Neural cell (in vitro differentiated cells): ENCODE measurements around the gene MBD4.

Experiments used
- EP300 ChIP-seq: fragments of 450-650 bp; conservative IDR thresholded peaks from 2 replicates; pipeline ENCODE4 v1.6.1; 2014; ENCODE audit warnings: antibody characterized with exemption, mild to moderate bottlenecking, moderate library complexity; ENCODE audit not compliant: poor library complexity, severe bottlenecking
- EZH2 ChIP-seq: fragments of 200-600, 300-800 bp; shearing (Covaris generic), sonication (generic); IDR thresholded peaks from 2 replicates; pipeline ENCODE4 v1.6.1; 2014; ENCODE audit warnings: antibody characterized with exemption, low read length, borderline replicate concordance, mild to moderate bottlenecking; ENCODE audit not compliant: insufficient read depth, poor library complexity, severe bottlenecking
- POLR2AphosphoS5 ChIP-seq: IDR thresholded peaks from 2 replicates; pipeline ENCODE4 v1.6.1; 2012
- TAF1 ChIP-seq: IDR thresholded peaks from 2 replicates; pipeline ENCODE4 v1.6.1; 2012; ENCODE audit warnings: low read depth
- TF ChIP-seq, protein P1 (sequence below): IDR thresholded peaks from 2 replicates; pipeline ENCODE4 v1.6.1; 2012; ENCODE audit warnings: borderline replicate concordance
- TF ChIP-seq, protein P2 (sequence below): fragments of 450-650 bp; IDR thresholded peaks from 2 replicates; pipeline ENCODE4 v1.5.1; 2014; ENCODE audit warnings: antibody characterized with exemption, mild to moderate bottlenecking, moderate library complexity; ENCODE audit not compliant: poor library complexity, severe bottlenecking

- no peak for TF ChIP-seq POLR2AphosphoS5
- TF ChIP-seq, protein P1, sequence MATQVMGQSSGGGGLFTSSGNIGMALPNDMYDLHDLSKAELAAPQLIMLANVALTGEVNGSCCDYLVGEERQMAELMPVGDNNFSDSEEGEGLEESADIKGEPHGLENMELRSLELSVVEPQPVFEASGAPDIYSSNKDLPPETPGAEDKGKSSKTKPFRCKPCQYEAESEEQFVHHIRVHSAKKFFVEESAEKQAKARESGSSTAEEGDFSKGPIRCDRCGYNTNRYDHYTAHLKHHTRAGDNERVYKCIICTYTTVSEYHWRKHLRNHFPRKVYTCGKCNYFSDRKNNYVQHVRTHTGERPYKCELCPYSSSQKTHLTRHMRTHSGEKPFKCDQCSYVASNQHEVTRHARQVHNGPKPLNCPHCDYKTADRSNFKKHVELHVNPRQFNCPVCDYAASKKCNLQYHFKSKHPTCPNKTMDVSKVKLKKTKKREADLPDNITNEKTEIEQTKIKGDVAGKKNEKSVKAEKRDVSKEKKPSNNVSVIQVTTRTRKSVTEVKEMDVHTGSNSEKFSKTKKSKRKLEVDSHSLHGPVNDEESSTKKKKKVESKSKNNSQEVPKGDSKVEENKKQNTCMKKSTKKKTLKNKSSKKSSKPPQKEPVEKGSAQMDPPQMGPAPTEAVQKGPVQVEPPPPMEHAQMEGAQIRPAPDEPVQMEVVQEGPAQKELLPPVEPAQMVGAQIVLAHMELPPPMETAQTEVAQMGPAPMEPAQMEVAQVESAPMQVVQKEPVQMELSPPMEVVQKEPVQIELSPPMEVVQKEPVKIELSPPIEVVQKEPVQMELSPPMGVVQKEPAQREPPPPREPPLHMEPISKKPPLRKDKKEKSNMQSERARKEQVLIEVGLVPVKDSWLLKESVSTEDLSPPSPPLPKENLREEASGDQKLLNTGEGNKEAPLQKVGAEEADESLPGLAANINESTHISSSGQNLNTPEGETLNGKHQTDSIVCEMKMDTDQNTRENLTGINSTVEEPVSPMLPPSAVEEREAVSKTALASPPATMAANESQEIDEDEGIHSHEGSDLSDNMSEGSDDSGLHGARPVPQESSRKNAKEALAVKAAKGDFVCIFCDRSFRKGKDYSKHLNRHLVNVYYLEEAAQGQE: no peak
- TF ChIP-seq EZH2: no peak
- TF ChIP-seq, protein P2, sequence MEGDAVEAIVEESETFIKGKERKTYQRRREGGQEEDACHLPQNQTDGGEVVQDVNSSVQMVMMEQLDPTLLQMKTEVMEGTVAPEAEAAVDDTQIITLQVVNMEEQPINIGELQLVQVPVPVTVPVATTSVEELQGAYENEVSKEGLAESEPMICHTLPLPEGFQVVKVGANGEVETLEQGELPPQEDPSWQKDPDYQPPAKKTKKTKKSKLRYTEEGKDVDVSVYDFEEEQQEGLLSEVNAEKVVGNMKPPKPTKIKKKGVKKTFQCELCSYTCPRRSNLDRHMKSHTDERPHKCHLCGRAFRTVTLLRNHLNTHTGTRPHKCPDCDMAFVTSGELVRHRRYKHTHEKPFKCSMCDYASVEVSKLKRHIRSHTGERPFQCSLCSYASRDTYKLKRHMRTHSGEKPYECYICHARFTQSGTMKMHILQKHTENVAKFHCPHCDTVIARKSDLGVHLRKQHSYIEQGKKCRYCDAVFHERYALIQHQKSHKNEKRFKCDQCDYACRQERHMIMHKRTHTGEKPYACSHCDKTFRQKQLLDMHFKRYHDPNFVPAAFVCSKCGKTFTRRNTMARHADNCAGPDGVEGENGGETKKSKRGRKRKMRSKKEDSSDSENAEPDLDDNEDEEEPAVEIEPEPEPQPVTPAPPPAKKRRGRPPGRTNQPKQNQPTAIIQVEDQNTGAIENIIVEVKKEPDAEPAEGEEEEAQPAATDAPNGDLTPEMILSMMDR: no peak
- no peak for TF ChIP-seq TAF1
- peak; percentile 4 for TF ChIP-seq EP300
Observed at GRCh38 chr3:129440618-129441190, 956 bp upstream of the MBD4 start.
